SK-N-SH (cell line): Measurements from ENCODE around the gene PIAS3. TPM values are rescaled to one million over a fixed set of nuclear protein-coding genes. Genes with fewer than 3 reads are reported as not detected.

Source experiments
- CTCF ChIA-PET: fragments of 300-600, 350-600 bp; formaldehyde crosslinking; extraction: SDS; loops from one replicate; lab custom pipeline; 2021; lab: Yijun Ruan, JAX
- POLR2A ChIA-PET: fragments of 350-600 bp; sonication (Branson Sonifier 250); formaldehyde crosslinking; extraction: SDS; loops from one replicate; lab custom pipeline; 2020; ENCODE audit warnings: antibody characterized with exemption, inconsistent platforms; lab: Yijun Ruan, JAX
- DNase-seq: peaks from one replicate; pipeline ENCODE4 v3.0.0; 2012
- H2AFZ ChIP-seq: fragments of 200-600 bp; sonication (generic); 2 replicates; pipeline ENCODE4 v1.8.1; 2016; ENCODE audit warnings: antibody characterized with exemption, mild to moderate bottlenecking, low read depth
- H3F3A ChIP-seq: fragments of 200-600 bp; sonication (generic); replicated peaks from 2 replicates; pipeline ENCODE3; 2016; ENCODE audit warnings: antibody characterized with exemption, mild to moderate bottlenecking; ENCODE audit not compliant: insufficient read depth
- H3K27ac ChIP-seq, 2 experiments: fragments of 200-500 bp in 1 of 2; fragments of 200-600 bp in 1 of 2; sonication (Bioruptor generic) in 1 of 2; sonication (generic), shearing (Covaris generic) in 1 of 2; 2 replicates each; pipeline versions ENCODE4 v1.5.1 to v1.6.1; 2014 to 2016; ENCODE audit warnings: low read depth in 2 of 2, inconsistent platforms in 1 of 2, low read length in 1 of 2, mild to moderate bottlenecking in 1 of 2, mixed read lengths in 1 of 2
- H3K27me3 ChIP-seq: fragments of 200-600 bp; sonication (generic), shearing (Covaris generic); 2 replicates; pipeline ENCODE4 v1.6.1; 2016; ENCODE audit warnings: mixed run types; ENCODE audit not compliant: insufficient read depth
- H3K36me3 ChIP-seq, 2 experiments: fragments of 200-500 bp in 1 of 2; fragments of 200-600 bp in 1 of 2; sonication (Bioruptor generic) in 1 of 2; sonication (generic) in 1 of 2; replicated peaks in 1 of 2; 2 replicates each; pipeline versions ENCODE3 to v1.5.1; 2014 to 2016; ENCODE audit warnings: low read length in 1 of 2, mild to moderate bottlenecking in 1 of 2; ENCODE audit not compliant: insufficient read depth in 2 of 2, control insufficient read depth in 1 of 2
- H3K4me1 ChIP-seq, 2 experiments: fragments of 200-500 bp in 1 of 2; fragments of 200-600 bp in 1 of 2; sonication (Bioruptor generic) in 1 of 2; sonication (generic), shearing (Covaris generic) in 1 of 2; 2 replicates each; pipeline versions ENCODE4 v1.5.1 to v1.6.1; 2014 to 2016; ENCODE audit warnings: low read depth in 1 of 2, low read length in 1 of 2, mixed run types in 1 of 2; ENCODE audit not compliant: insufficient read depth in 2 of 2, control insufficient read depth in 1 of 2
- H3K4me2 ChIP-seq: fragments of 200-600 bp; sonication (generic), shearing (Covaris generic); 2 replicates; pipeline ENCODE4 v1.6.1; 2017; ENCODE audit warnings: mixed run types
- H3K4me3 ChIP-seq, 2 experiments: fragments of 200-500 bp in 1 of 2; fragments of 200-600 bp in 1 of 2; sonication (Bioruptor generic) in 1 of 2; sonication (generic), shearing (Covaris generic) in 1 of 2; 2 replicates each; pipeline versions ENCODE4 v1.5.1 to v1.8.1; 2014 to 2016; ENCODE audit warnings: low read depth in 2 of 2, inconsistent platforms in 1 of 2, low read length in 1 of 2, mild to moderate bottlenecking in 1 of 2, mixed read lengths in 1 of 2, moderate library complexity in 1 of 2
- H3K79me2 ChIP-seq: fragments of 200-600 bp; sonication (generic); 2 replicates; pipeline ENCODE4 v1.8.1; 2017; ENCODE audit warnings: mild to moderate bottlenecking; ENCODE audit not compliant: insufficient read depth
- H3K9ac ChIP-seq: fragments of 200-600 bp; sonication (generic); 2 replicates; pipeline ENCODE4 v1.6.1; 2017; ENCODE audit warnings: mixed run types
- H3K9me2 ChIP-seq: fragments of 200-600 bp; sonication (generic); 2 replicates; pipeline ENCODE4 v1.6.1; 2017; ENCODE audit warnings: mixed run types
- H3K9me3 ChIP-seq: fragments of 200-600 bp; sonication (generic); 2 replicates; pipeline ENCODE4 v1.6.1; 2017; ENCODE audit warnings: mixed run types, mild to moderate bottlenecking, moderate library complexity
- H4K20me1 ChIP-seq: fragments of 200-600 bp; sonication (generic); 2 replicates; pipeline ENCODE4 v1.6.1; 2017; ENCODE audit warnings: mild to moderate bottlenecking, mixed run types; ENCODE audit not compliant: insufficient read depth
- ELF1 ChIP-seq: IDR thresholded peaks from 2 replicates; pipeline ENCODE4 v1.4.0; 2012
- EP300 ChIP-seq, 2 experiments: IDR thresholded peaks; 2 replicates each; pipeline versions ENCODE4 v1.4.0 to v1.6.1; 2012; ENCODE audit warnings: borderline replicate concordance in 1 of 2, low read depth in 1 of 2, low read length in 1 of 2
- FOSL2 ChIP-seq: IDR thresholded peaks from 2 replicates; pipeline ENCODE4 v1.4.0; 2012; ENCODE audit warnings: low read depth, mild to moderate bottlenecking, moderate library complexity, borderline replicate concordance
- FOXJ3 ChIP-seq: sonication (generic); formaldehyde crosslinking; IDR thresholded peaks from 2 replicates; pipeline ENCODE4 v1.5.1; 2020; ENCODE audit warnings: mild to moderate bottlenecking, missing genetic modification reagents
- GABPA ChIP-seq: IDR thresholded peaks from 2 replicates; pipeline ENCODE4 v1.4.0; 2012; ENCODE audit warnings: low read depth, mild to moderate bottlenecking
- GATA2 ChIP-seq: sonication (generic); formaldehyde crosslinking; IDR thresholded peaks from 2 replicates; pipeline ENCODE4 v1.5.0; 2020; ENCODE audit warnings: mild to moderate bottlenecking, missing genetic modification reagents
- MEF2A ChIP-seq: IDR thresholded peaks from 2 replicates; pipeline ENCODE4 v1.4.0; 2012; ENCODE audit warnings: low read depth, borderline replicate concordance
- NFIC ChIP-seq: IDR thresholded peaks from 2 replicates; pipeline ENCODE4 v1.4.0; 2012; ENCODE audit warnings: borderline replicate concordance
- NRF1 ChIP-seq: IDR thresholded peaks from 2 replicates; pipeline ENCODE4 v1.6.1; 2012; ENCODE audit warnings: low read depth, mild to moderate bottlenecking, low read length
- POLR2AphosphoS5 ChIP-seq: IDR thresholded peaks from 2 replicates; pipeline ENCODE4 v1.6.1; 2012; ENCODE audit warnings: low read depth, low read length
- RAD21 ChIP-seq: IDR thresholded peaks from 2 replicates; pipeline ENCODE4 v1.6.1; 2012; ENCODE audit warnings: mild to moderate bottlenecking, low read length
- RCOR1 ChIP-seq: fragments of 150-350 bp; IDR thresholded peaks from 2 replicates; pipeline ENCODE4 v1.6.1; 2017; ENCODE audit warnings: antibody characterized with exemption, low read length
- RXRA ChIP-seq: IDR thresholded peaks from 2 replicates; pipeline ENCODE4 v1.4.0; 2012; ENCODE audit warnings: low read depth, mild to moderate bottlenecking, borderline replicate concordance
- SMC3 ChIP-seq: IDR thresholded peaks from 2 replicates; pipeline ENCODE4 v1.6.1; 2012; ENCODE audit warnings: low read depth, low read length, improper control_type of control experiment
- TCF12 ChIP-seq: IDR thresholded peaks from 2 replicates; pipeline ENCODE4 v1.4.0; 2012
- YY1 ChIP-seq: IDR thresholded peaks from 2 replicates; pipeline ENCODE4 v1.4.0; 2012; ENCODE audit warnings: low read depth, mild to moderate bottlenecking
- WGBS: methylation state at CpG from one replicate; pipeline ENCODE4 v1.1.6; 2017; ENCODE audit warnings: low lambda C conversion rate; 5-methylcytosine and 5-hydroxymethylcytosine counted together
- polyA plus RNA-seq, 3 experiments: library from polyadenylated mRNA; depleted of rRNA; stranded (reverse); fragments of >200 nt; gene quantifications; 2 replicates each; pipeline ENCODE4 v1.2.3, GENCODE V29; 2012
- TF ChIP-seq, protein P1 (sequence below): IDR thresholded peaks from 2 replicates; pipeline ENCODE4; 2012
- TF ChIP-seq, protein P2 (sequence below): IDR thresholded peaks from 2 replicates; pipeline ENCODE4 v1.6.1; 2012; ENCODE audit warnings: mild to moderate bottlenecking, low read depth, low read length, moderate library complexity
- TF ChIP-seq, protein P3 (sequence below): IDR thresholded peaks from 2 replicates; pipeline ENCODE4 v1.4.0; 2012; ENCODE audit warnings: low read depth, borderline replicate concordance
- TF ChIP-seq, protein P4 (sequence below): fragments of 150-350 bp; IDR thresholded peaks from 2 replicates; pipeline ENCODE4 v1.6.1; 2017; ENCODE audit warnings: antibody characterized with exemption, low read length, low read depth, borderline replicate concordance
- TF ChIP-seq, protein P5 (sequence below): fragments of 200-600 bp; sonication (generic); IDR thresholded peaks from 2 replicates; pipeline ENCODE4 v1.6.1; 2017; ENCODE audit warnings: antibody characterized with exemption, mild to moderate bottlenecking, moderate library complexity

PIAS3 gene
- polyA plus RNA-seq, 1 of the 3 experiments (the other 2 are of a cell fraction), result 35.5 TPM

DNA sequence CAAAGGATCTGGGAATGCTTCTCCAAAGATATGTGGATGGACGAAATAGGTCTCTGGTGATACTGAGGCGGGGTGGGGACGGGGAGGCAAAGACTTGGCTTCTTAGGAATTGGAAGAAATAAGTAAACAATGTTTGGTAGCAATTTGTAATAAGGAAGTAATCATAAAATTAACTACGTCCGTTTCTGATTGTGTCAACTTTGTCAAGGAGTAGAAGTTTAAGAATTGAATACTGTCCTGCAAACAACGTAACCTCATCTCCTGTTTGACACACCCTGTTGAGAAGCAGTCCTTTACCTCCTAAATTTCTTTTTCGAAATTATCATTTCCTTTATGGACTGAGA, 34.4 kb downstream of the PIAS3 start (continued):
- TF ChIP-seq POLR2AphosphoS5 (no peak), NRF1 (no peak), FOXJ3 (CRISPR knock-in tag) (no peak), ELF1 (no peak), MEF2A (no peak)

DNA sequence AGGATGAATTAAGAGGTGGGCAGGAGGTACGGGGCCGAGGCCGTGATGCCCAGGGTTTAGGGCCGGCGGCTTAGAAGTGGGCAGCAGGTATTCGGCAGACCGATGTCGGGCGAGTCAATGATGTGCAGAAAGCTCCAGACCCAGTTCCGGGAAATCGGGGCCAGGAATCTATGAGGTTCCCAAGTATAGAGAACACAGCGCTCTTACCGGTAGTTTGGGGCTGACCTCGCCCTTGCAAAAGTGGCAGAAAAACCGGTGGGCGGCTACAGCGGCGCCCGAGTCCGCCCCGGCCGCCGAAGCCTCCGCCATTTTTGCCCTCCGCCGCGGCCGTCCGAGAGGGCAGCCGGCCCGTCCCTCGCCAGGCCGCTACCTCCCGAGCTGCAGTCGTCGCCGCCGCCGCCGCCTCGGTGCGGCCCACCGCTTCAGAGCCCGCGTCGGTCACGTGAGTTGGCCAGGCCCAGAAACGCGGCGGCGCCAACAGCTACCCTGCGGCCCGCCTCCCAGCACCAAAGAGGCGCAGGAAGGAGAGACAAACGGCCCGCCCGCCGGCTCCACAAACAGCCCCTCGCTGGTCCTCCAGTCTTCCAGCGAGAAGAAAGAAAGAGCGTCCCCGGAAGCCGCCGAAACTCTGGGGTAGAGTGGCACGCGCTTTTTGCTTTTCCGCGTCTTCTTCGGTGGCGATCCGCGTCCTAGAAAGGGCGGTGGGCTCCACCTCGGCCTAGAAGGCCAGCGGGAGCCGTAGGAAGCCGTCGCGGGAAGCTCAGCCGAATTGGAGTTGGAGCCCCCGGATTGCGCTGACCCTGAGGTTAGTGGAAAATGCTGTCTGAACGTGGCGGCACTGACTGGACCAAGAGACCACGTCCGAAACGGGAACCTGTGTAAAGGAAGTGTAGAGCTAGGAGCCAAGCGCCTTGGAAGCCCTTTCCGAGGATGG, 35.0 kb downstream of the PIAS3 start, which contains the start of the genes POLR3C and RNF115:
Gene POLR3C, plus strand, starts transcription at position 636 of the 934 bp plus-strand sequence. CDS start 1,577 bp downstream, outside the sequence.
Gene RNF115, minus strand, starts transcription at position 531 of the 934 bp plus-strand sequence. Its CDS starts 222 bp downstream, at position 309.
- peak within 1 kb of the TSS; percentile 90 to 99 for H3K4me3 ChIP-seq
- H3K9me3 ChIP-seq, result no peaks in the 10 kb centered on the region
- peak; percentile 91 for DNase-seq
- H3K27me3 ChIP-seq, result no peaks in the 10 kb centered on the region
- POLR2A ChIA-PET, result interaction anchor here (0.6 to 1.4 kb wide), 5 partner anchors 22 to 104 kb away, joined by 3 to 12 read pairs (median 3); partner anchors contain the start of genes NUDT17, PIAS3 and RBM8A
- peak within 1 kb of the TSS; percentile 87 for H3K9ac ChIP-seq
- H4K20me1 ChIP-seq, result no peaks in the 10 kb centered on the region
- H3K79me2 ChIP-seq, result peaks cover 60% of the 10 kb centered on the region
- H3K36me3 ChIP-seq, result peaks cover 23 to 30% of the 10 kb centered on the region in 2 experiments
- peak within 1 kb of the TSS; percentile 92 to 98 for H3K27ac ChIP-seq
- H3K4me2 ChIP-seq, result peak within 1 kb of the TSS; percentile 74
- WGBS, result 5% methylated on average over 37 of the region's 89 CpGs
- H2AFZ ChIP-seq, result peak within 1 kb of the TSS; percentile 90
- CTCF ChIA-PET, result interaction anchor here (0.6 to 10.4 kb wide), 3 partner anchors 22 to 69 kb away, joined by 3 to 121 read pairs (median 3); partner anchors contain the start of gene NUDT17
- H3F3A ChIP-seq, result peaks cover 17% of the 10 kb centered on the region
- peaks cover 0 to 12% of the 10 kb centered on the region in 2 experiments; a peak in 2 of 4 replicates for H3K4me1 ChIP-seq
- no peaks in the 10 kb centered on the region for H3K9me2 ChIP-seq
- TF ChIP-seq RAD21 (no peak), FOXJ3 (CRISPR knock-in tag) (no peak), FOSL2 (no peak), EP300 (IDR thresholded peaks at IDR 0.05; ENCODE audit: borderline replicate concordance in 1 of 2, low read depth in 1 of 2, low read length in 1 of 2) (peak; percentile 24 to 34; a peak in 2 of 4 replicates), SMC3 (peak; percentile 8; the same call in 1 of the 2 replicates), GATA2 (CRISPR knock-in tag) (no peak), NFIC (no peak; the same call in 1 of the 2 replicates), RCOR1 (no peak), ELF1 (peak; percentile 84), NRF1 (0 out of 2 replicates have a peak, but pooled peaks have one; percentile 23), GABPA (peak; percentile 82), TCF12 (peak; percentile 38; the same call in 1 of the 2 replicates), YY1 (peak; percentile 72), RXRA (no peak)
- TF ChIP-seq, protein P1, sequence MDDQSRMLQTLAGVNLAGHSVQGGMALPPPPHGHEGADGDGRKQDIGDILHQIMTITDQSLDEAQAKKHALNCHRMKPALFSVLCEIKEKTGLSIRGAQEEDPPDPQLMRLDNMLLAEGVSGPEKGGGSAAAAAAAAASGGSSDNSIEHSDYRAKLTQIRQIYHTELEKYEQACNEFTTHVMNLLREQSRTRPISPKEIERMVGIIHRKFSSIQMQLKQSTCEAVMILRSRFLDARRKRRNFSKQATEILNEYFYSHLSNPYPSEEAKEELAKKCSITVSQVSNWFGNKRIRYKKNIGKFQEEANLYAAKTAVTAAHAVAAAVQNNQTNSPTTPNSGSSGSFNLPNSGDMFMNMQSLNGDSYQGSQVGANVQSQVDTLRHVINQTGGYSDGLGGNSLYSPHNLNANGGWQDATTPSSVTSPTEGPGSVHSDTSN, result no peak
- TF ChIP-seq, protein P2, sequence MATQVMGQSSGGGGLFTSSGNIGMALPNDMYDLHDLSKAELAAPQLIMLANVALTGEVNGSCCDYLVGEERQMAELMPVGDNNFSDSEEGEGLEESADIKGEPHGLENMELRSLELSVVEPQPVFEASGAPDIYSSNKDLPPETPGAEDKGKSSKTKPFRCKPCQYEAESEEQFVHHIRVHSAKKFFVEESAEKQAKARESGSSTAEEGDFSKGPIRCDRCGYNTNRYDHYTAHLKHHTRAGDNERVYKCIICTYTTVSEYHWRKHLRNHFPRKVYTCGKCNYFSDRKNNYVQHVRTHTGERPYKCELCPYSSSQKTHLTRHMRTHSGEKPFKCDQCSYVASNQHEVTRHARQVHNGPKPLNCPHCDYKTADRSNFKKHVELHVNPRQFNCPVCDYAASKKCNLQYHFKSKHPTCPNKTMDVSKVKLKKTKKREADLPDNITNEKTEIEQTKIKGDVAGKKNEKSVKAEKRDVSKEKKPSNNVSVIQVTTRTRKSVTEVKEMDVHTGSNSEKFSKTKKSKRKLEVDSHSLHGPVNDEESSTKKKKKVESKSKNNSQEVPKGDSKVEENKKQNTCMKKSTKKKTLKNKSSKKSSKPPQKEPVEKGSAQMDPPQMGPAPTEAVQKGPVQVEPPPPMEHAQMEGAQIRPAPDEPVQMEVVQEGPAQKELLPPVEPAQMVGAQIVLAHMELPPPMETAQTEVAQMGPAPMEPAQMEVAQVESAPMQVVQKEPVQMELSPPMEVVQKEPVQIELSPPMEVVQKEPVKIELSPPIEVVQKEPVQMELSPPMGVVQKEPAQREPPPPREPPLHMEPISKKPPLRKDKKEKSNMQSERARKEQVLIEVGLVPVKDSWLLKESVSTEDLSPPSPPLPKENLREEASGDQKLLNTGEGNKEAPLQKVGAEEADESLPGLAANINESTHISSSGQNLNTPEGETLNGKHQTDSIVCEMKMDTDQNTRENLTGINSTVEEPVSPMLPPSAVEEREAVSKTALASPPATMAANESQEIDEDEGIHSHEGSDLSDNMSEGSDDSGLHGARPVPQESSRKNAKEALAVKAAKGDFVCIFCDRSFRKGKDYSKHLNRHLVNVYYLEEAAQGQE, result peak; percentile 46; the same call in 1 of the 2 replicates
- TF ChIP-seq, protein P3, sequence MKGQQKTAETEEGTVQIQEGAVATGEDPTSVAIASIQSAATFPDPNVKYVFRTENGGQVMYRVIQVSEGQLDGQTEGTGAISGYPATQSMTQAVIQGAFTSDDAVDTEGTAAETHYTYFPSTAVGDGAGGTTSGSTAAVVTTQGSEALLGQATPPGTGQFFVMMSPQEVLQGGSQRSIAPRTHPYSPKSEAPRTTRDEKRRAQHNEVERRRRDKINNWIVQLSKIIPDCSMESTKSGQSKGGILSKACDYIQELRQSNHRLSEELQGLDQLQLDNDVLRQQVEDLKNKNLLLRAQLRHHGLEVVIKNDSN, result peak; percentile 91
- TF ChIP-seq, protein P4, sequence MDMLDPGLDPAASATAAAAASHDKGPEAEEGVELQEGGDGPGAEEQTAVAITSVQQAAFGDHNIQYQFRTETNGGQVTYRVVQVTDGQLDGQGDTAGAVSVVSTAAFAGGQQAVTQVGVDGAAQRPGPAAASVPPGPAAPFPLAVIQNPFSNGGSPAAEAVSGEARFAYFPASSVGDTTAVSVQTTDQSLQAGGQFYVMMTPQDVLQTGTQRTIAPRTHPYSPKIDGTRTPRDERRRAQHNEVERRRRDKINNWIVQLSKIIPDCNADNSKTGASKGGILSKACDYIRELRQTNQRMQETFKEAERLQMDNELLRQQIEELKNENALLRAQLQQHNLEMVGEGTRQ, result peak; percentile 42; the same call in 1 of the 2 replicates
- TF ChIP-seq, protein P5, sequence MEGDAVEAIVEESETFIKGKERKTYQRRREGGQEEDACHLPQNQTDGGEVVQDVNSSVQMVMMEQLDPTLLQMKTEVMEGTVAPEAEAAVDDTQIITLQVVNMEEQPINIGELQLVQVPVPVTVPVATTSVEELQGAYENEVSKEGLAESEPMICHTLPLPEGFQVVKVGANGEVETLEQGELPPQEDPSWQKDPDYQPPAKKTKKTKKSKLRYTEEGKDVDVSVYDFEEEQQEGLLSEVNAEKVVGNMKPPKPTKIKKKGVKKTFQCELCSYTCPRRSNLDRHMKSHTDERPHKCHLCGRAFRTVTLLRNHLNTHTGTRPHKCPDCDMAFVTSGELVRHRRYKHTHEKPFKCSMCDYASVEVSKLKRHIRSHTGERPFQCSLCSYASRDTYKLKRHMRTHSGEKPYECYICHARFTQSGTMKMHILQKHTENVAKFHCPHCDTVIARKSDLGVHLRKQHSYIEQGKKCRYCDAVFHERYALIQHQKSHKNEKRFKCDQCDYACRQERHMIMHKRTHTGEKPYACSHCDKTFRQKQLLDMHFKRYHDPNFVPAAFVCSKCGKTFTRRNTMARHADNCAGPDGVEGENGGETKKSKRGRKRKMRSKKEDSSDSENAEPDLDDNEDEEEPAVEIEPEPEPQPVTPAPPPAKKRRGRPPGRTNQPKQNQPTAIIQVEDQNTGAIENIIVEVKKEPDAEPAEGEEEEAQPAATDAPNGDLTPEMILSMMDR, result no peak
